A673 (cell line): ENCODE results near the gene CPLX4.

Experiments
- CTCF ChIP-seq: fragments of 300-800, 200-600 bp; sonication (generic); conservative IDR thresholded peaks from 2 replicates; pipeline ENCODE4 v1.5.1; 2017; ENCODE audit warnings: low read depth, mild to moderate bottlenecking, antibody characterized with exemption, low read length, moderate library complexity, mixed read lengths
- EZH2 ChIP-seq: fragments of 200-600 bp; sonication (generic); IDR thresholded peaks from 2 replicates; pipeline ENCODE4 v1.6.1; 2017; ENCODE audit warnings: borderline replicate concordance, low read depth, mild to moderate bottlenecking, mixed read lengths, antibody characterized with exemption, low read length; ENCODE audit not compliant: poor library complexity, severe bottlenecking

GRCh38 chr18:59269563-59270119, 48.8 kb downstream of the CPLX4 start:
- TF ChIP-seq CTCF (no peak), EZH2 (no peak)
